GM19397 (cell line): ENCODE data around the gene PPP4R2.

ENCODE experiments used
- ATAC-seq: cut with Tn5 transposase; IDR thresholded peaks from one replicate; pipeline ENCODE4 v1.9.1; 2021; ENCODE audit warnings: mild to moderate bottlenecking, moderate library complexity; ENCODE audit not compliant: unreplicated experiment

Gene PPP4R2

GRCh38 chr3:72996473-72997333 lies at the start of gene PPP4R2:
TSS of gene PPP4R2 (plus strand) at chr3:72996811. CDS start at chr3:72997038, 227 bp downstream.
- ATAC-seq, result peak; percentile 94

- ATAC-seq, result no peak
Observed at GRCh38 chr3:72947715-72948490, 48.7 kb upstream of the PPP4R2 start.

GRCh38 chr3:72949016-72949415 lies 47.6 kb upstream of the PPP4R2 start:
- ATAC-seq, result no peak

- no peak for ATAC-seq
Observed at GRCh38 chr3:72950372-72950771, 46.2 kb upstream of the PPP4R2 start.

- no peak for ATAC-seq
Observed at GRCh38 chr3:72950801-72951200, 45.8 kb upstream of the PPP4R2 start.

- ATAC-seq, result peak; percentile 42
Observed at GRCh38 chr3:72951259-72951722, 45.3 kb upstream of the PPP4R2 start.

GRCh38 chr3:72953325-72953956 lies 43.2 kb upstream of the PPP4R2 start:
- no peak for ATAC-seq

- ATAC-seq, result no peak
Observed at GRCh38 chr3:72957297-72957696, 39.3 kb upstream of the PPP4R2 start.

GRCh38 chr3:72959336-72959735 lies 37.3 kb upstream of the PPP4R2 start:
- no peak for ATAC-seq

- no peak for ATAC-seq
Observed at GRCh38 chr3:72960812-72961518, 35.6 kb upstream of the PPP4R2 start.

GRCh38 chr3:72961752-72962151 lies 34.9 kb upstream of the PPP4R2 start:
- ATAC-seq, result no peak

GRCh38 chr3:72962317-72962716 lies 34.3 kb upstream of the PPP4R2 start:
- no peak for ATAC-seq

GRCh38 chr3:72964633-72965032 lies 32.0 kb upstream of the PPP4R2 start:
- ATAC-seq, result no peak

GRCh38 chr3:72968266-72968664 lies 28.3 kb upstream of the PPP4R2 start:
- no peak for ATAC-seq

- ATAC-seq, result no peak
Observed at GRCh38 chr3:72969766-72970165, 26.8 kb upstream of the PPP4R2 start.

- no peak for ATAC-seq
Observed at GRCh38 chr3:72970942-72971341, 25.7 kb upstream of the PPP4R2 start.

GRCh38 chr3:72972706-72973030 lies 23.9 kb upstream of the PPP4R2 start:
- no peak for ATAC-seq

- no peak for ATAC-seq
Observed at GRCh38 chr3:72973031-72973723, 23.4 kb upstream of the PPP4R2 start.

GRCh38 chr3:72973786-72974185 lies 22.8 kb upstream of the PPP4R2 start:
- no peak for ATAC-seq

GRCh38 chr3:72974956-72975355 lies 21.7 kb upstream of the PPP4R2 start:
- ATAC-seq, result no peak
